H1 (cell line): ENCODE data around the gene TGM2. TPM values are rescaled to one million over a fixed set of nuclear protein-coding genes. Genes with fewer than 3 reads are reported as not detected.

ENCODE experiments used
- SP2 ChIP-seq: IDR thresholded peaks from 2 replicates; pipeline ENCODE4 v1.6.1; 2012; ENCODE audit warnings: mild to moderate bottlenecking, low read length, inconsistent platforms
- polyA plus RNA-seq, 7 experiments: library from polyadenylated mRNA; depleted of rRNA in 3 of 7; stranded (reverse) in 5 of 7; unstranded in 2 of 7; fragments of >200 nt in 5 of 7; fragments of 200-250 nt in 2 of 7; gene quantifications; 1 replicate in 5 of 7; 2 replicates in 1 of 7; 4 replicates in 1 of 7; pipeline versions ENCODE4 v1.2.1 to v1.2.3, GENCODE V29; 2011 to 2013; ENCODE audit warnings: missing spikeins in 2 of 7, mixed read lengths in 2 of 7
- total RNA-seq: library from RNA; stranded (reverse); fragmentation: NEBNext Ultra II Directional; extraction: Animal tissue kit (Norgen Biotek cat#: 25700); gene quantifications from 2 replicates; pipeline ENCODE4 v1.2.1, GENCODE V29; 2021

Gene TGM2
- total and polyA plus RNA-seq, 2 of the 8 experiments (the other 6 are each of a cell fraction or from before 2014, with no cell fraction given), result 0.86 to 1.0 TPM

- no peak for TF ChIP-seq SP2
Measured at GRCh38 chr20:38111366-38112232, 53.5 kb downstream of the TGM2 start (continued).
